ENCODE measurements around the gene SCGB3A1.

The SCGB3A1 gene

GRCh38 chr5:180603076-180603594 lies 11.8 kb upstream of the SCGB3A1 start:
- no peak for DNase-seq

GRCh38 chr5:180602481-180603075 lies 11.3 kb upstream of the SCGB3A1 start:
- no peak for DNase-seq

GRCh38 chr5:180601591-180602480 lies 10.5 kb upstream of the SCGB3A1 start:
- DNase-seq, result no peak

GRCh38 chr5:180600554-180601041 lies 9.3 kb upstream of the SCGB3A1 start:
- DNase-seq, result no peak

GRCh38 chr5:180599981-180600553 lies 8.8 kb upstream of the SCGB3A1 start:
- no peak for DNase-seq

GRCh38 chr5:180599590-180599914 lies 8.3 kb upstream of the SCGB3A1 start:
- no peak for DNase-seq

- DNase-seq, result no peak
Measured at GRCh38 chr5:180598797-180599589, 7.7 kb upstream of the SCGB3A1 start.

GRCh38 chr5:180598316-180598701 lies 7.0 kb upstream of the SCGB3A1 start:
- DNase-seq, result no peak

GRCh38 chr5:180596668-180597231 lies 5.5 kb upstream of the SCGB3A1 start:
- DNase-seq, result no peak

GRCh38 chr5:180596115-180596667 lies 4.9 kb upstream of the SCGB3A1 start:
- no peak for DNase-seq

GRCh38 chr5:180595381-180596114 lies 4.2 kb upstream of the SCGB3A1 start:
- DNase-seq, result no peak

- no peak for DNase-seq
Measured at GRCh38 chr5:180595046-180595379, 3.7 kb upstream of the SCGB3A1 start.

GRCh38 chr5:180594311-180595045 lies 3.2 kb upstream of the SCGB3A1 start:
- DNase-seq, result no peak

GRCh38 chr5:180593446-180594206 lies 2.3 kb upstream of the SCGB3A1 start:
- no peak for DNase-seq

- DNase-seq, result no peak
Measured at GRCh38 chr5:180592176-180592575, 877 bp upstream of the SCGB3A1 start.

GRCh38 chr5:180590543-180591310 lies 572 bp downstream of the SCGB3A1 start:
- no peak for DNase-seq

GRCh38 chr5:180589771-180590542 lies 1.3 kb downstream of the SCGB3A1 start:
- DNase-seq, result no peak

GRCh38 chr5:180586870-180587269 lies 4.4 kb downstream of the SCGB3A1 start:
- no peak for DNase-seq

- no peak for DNase-seq
Measured at GRCh38 chr5:180586204-180586603, 5.1 kb downstream of the SCGB3A1 start.

Measured in CD4-positive, alpha-beta T cell treated with Interleukin-12 subunit alpha and Interleukin-12 subunit beta, for 1 hour (primary cell).